HepG2 (cell line): ENCODE results near the gene CNTNAP1. TPM values are rescaled to one million over a fixed set of nuclear protein-coding genes. Genes with fewer than 3 reads are reported as not detected.

Experiments
- FOSL1 ChIP-seq: sonication (generic); formaldehyde crosslinking; IDR thresholded peaks from 2 replicates; pipeline ENCODE4 v1.9.0; 2021; ENCODE audit warnings: missing genetic modification reagents, borderline replicate concordance
- ZEB1 ChIP-seq: IDR thresholded peaks from 2 replicates; pipeline ENCODE4 v1.6.1; 2012; ENCODE audit warnings: mild to moderate bottlenecking, low read depth, inconsistent platforms; ENCODE audit not compliant: insufficient replicate concordance
- microRNA-seq: library from miRNA; unstranded; fragments of <30 nt; microRNA quantifications from one replicate; pipeline ENCODE4, GENCODE V29; 2020
- polyA plus RNA-seq, 8 experiments: library from polyadenylated mRNA; depleted of rRNA in 3 of 8; stranded (reverse) in 7 of 8; unstranded in 1 of 8; fragments of >200 nt; fragmentation: Illumina TruSeq in 4 of 8; extraction: Trizol in 4 of 8; gene quantifications; 2 replicates each; pipeline versions ENCODE4 v1.2.1 to v1.2.3, GENCODE V29; 2011 to 2016; ENCODE audit warnings: low read depth in 4 of 8, missing spikeins in 1 of 8, mixed read lengths in 1 of 8; ENCODE audit not compliant: insufficient read depth in 1 of 8
- small RNA-seq, 3 experiments: library from RNA; depleted of rRNA; stranded (forward); fragments of <200 nt; gene quantifications; one replicate each; pipeline ENCODE3, GENCODE V24; 2012; ENCODE audit warnings: low read depth in 2 of 3, low replicate concordance in 1 of 3; ENCODE audit not compliant: insufficient read length in 3 of 3, insufficient read depth in 2 of 3
- total RNA-seq, 5 experiments: library from RNA; depleted of rRNA; stranded (reverse); fragments of >200 nt; fragmentation: Illumina TruSeq; extraction: Trizol; gene quantifications; 2 replicates each; pipeline ENCODE4 v1.2.3, GENCODE V29; 2016; ENCODE audit warnings: low read depth in 1 of 5

CNTNAP1 gene
- total and polyA plus RNA-seq, 2 of the 13 experiments (the other 11 are each of a cell fraction or from before 2014, with no cell fraction given), result 4.5 to 7.7 TPM

DNA sequence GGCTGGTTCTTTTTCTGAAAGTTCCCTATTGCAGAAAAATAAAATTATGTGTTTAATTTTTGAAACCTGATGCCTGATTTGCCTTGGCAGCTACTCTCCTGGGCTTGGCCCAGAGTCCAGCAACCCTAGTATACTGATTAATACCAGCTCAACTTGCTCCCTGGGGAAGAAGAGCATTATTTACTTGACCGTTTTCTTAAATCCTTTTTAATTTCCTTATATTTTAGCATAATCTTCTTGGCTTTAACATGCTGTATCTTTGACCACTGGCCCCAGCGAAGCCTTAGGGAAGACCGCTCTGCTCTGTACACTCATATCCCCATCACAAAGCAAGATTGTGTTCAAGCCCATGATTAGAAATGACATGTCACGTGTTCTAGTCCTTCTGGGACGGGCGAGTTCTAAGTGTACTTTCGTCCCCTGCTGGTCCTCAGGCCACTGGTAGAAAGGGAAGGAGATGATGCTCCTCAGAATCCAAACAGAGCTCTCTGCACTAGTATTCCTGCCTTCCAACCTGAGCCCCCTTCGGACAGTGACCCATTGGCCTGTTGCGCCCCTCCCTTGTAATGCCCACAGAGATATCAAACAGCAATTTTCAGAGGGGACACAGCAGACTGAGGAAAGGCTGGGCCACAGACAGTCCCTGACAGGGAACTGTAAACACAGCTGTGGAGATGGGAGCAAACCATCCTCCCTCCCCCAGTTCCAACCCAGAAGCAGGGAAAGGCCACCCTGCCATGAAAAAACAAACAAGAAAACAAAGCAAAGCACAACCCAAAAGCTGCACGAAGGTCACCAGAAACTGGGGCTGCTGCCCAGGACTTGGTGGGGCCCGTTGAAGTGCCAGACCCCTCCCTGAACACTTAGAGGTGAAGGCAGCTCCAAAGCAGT is 66.8 kb downstream of the CNTNAP1 start (continued):
- no peak for TF ChIP-seq FOSL1
- TF ChIP-seq ZEB1, result no peak
- TF ChIP-seq, all 625 proteins: peak for 32

Small RNAs within 50 kb of the gene (microRNA-seq; reads per million reads assigned to microRNA genes)
- gene MIR6780A, result 0.85 reads per million

Small RNAs within 50 kb of the gene (small RNA-seq; reads per million reads assigned to genes)
- gene MIR6780A, result 0 reads per million in 3 experiments

Other genes with a start within 250 kb of the CNTNAP1 start
- 15.9 and 27.9 TPM in 2 replicates for gene ATP6V0A1, start 223.7 kb upstream of the CNTNAP1 start, total RNA-seq (2016; rRNA removed; fragmentation: Illumina TruSeq; extraction: Trizol)
- gene ATP6V0A1, start 223.7 kb upstream of the CNTNAP1 start, polyA plus RNA-seq (2011; rRNA removed), result 54.1 and 59.7 TPM in 2 replicates
- gene NAGLU, start 146.3 kb upstream of the CNTNAP1 start, total RNA-seq (2016; rRNA removed; fragmentation: Illumina TruSeq; extraction: Trizol), result 13.1 and 40.1 TPM in 2 replicates
- gene NAGLU, start 146.3 kb upstream of the CNTNAP1 start, polyA plus RNA-seq (2011; rRNA removed), result 28.2 and 29.4 TPM in 2 replicates
- gene HSD17B1, start 129.6 kb upstream of the CNTNAP1 start, total RNA-seq (2016; rRNA removed; fragmentation: Illumina TruSeq; extraction: Trizol), result 0.77 and 0.93 TPM in 2 replicates
- gene HSD17B1, start 129.6 kb upstream of the CNTNAP1 start, polyA plus RNA-seq (2011; rRNA removed), result 0.34 and 0.54 TPM in 2 replicates
- 90.7 and 115 TPM in 2 replicates for gene COASY, start 120.4 kb upstream of the CNTNAP1 start, total RNA-seq (2016; rRNA removed; fragmentation: Illumina TruSeq; extraction: Trizol)
- 125 and 158 TPM in 2 replicates for gene COASY, start 120.4 kb upstream of the CNTNAP1 start, polyA plus RNA-seq (2011; rRNA removed)
- gene MLX, start 115.4 kb upstream of the CNTNAP1 start, total RNA-seq (2016; rRNA removed; fragmentation: Illumina TruSeq; extraction: Trizol), result 38.9 and 40.2 TPM in 2 replicates
- 74.4 and 85.4 TPM in 2 replicates for gene MLX, start 115.4 kb upstream of the CNTNAP1 start, polyA plus RNA-seq (2011; rRNA removed)
- gene PSMC3IP, start 104.8 kb upstream of the CNTNAP1 start, total RNA-seq (2016; rRNA removed; fragmentation: Illumina TruSeq; extraction: Trizol), result 20.1 and 22.4 TPM in 2 replicates
- gene PSMC3IP, start 104.8 kb upstream of the CNTNAP1 start, polyA plus RNA-seq (2011; rRNA removed), result 5.5 and 6.5 TPM in 2 replicates
- 38.2 and 55.8 TPM in 2 replicates for gene RETREG3, start 73.2 kb upstream of the CNTNAP1 start, total RNA-seq (2016; rRNA removed; fragmentation: Illumina TruSeq; extraction: Trizol)
- 47.0 and 50.4 TPM in 2 replicates for gene RETREG3, start 73.2 kb upstream of the CNTNAP1 start, polyA plus RNA-seq (2011; rRNA removed)
- gene TUBG1, start 72.8 kb upstream of the CNTNAP1 start, total RNA-seq (2016; rRNA removed; fragmentation: Illumina TruSeq; extraction: Trizol), result 137 TPM in 2 replicates
- 74.1 and 89.3 TPM in 2 replicates for gene TUBG1, start 72.8 kb upstream of the CNTNAP1 start, polyA plus RNA-seq (2011; rRNA removed)
- 6.6 and 16.0 TPM in 2 replicates for gene TUBG2, start 23.2 kb upstream of the CNTNAP1 start, total RNA-seq (2016; rRNA removed; fragmentation: Illumina TruSeq; extraction: Trizol)
- 42.3 and 48.3 TPM in 2 replicates for gene TUBG2, start 23.2 kb upstream of the CNTNAP1 start, polyA plus RNA-seq (2011; rRNA removed)
- 9.3 and 19.9 TPM in 2 replicates for gene PLEKHH3, start 5.5 kb upstream of the CNTNAP1 start, total RNA-seq (2016; rRNA removed; fragmentation: Illumina TruSeq; extraction: Trizol)
- 6.0 and 7.5 TPM in 2 replicates for gene PLEKHH3, start 5.5 kb upstream of the CNTNAP1 start, polyA plus RNA-seq (2011; rRNA removed)
- 0.20 and 0.29 TPM in 2 replicates for gene CCR10, start 688 bp upstream of the CNTNAP1 start, total RNA-seq (2016; rRNA removed; fragmentation: Illumina TruSeq; extraction: Trizol)
- gene CCR10, start 688 bp upstream of the CNTNAP1 start, polyA plus RNA-seq (2011; rRNA removed), result 0.54 and 0.63 TPM in 2 replicates
- gene EZH1, start 62.5 kb downstream of the CNTNAP1 start, total RNA-seq (2016; rRNA removed; fragmentation: Illumina TruSeq; extraction: Trizol), result 6.0 and 11.6 TPM in 2 replicates
- 24.0 and 24.2 TPM in 2 replicates for gene EZH1, start 62.5 kb downstream of the CNTNAP1 start, polyA plus RNA-seq (2011; rRNA removed)
- gene RAMP2, start 78.7 kb downstream of the CNTNAP1 start, total RNA-seq (2016; rRNA removed; fragmentation: Illumina TruSeq; extraction: Trizol), result 0.74 and 1.4 TPM in 2 replicates
- 5.2 and 7.1 TPM in 2 replicates for gene RAMP2, start 78.7 kb downstream of the CNTNAP1 start, polyA plus RNA-seq (2011; rRNA removed)
- 148 and 161 TPM in 2 replicates for gene VPS25, start 90.9 kb downstream of the CNTNAP1 start, total RNA-seq (2016; rRNA removed; fragmentation: Illumina TruSeq; extraction: Trizol)
- gene VPS25, start 90.9 kb downstream of the CNTNAP1 start, polyA plus RNA-seq (2011; rRNA removed), result 249 and 270 TPM in 2 replicates
- gene WNK4, start 98.1 kb downstream of the CNTNAP1 start, total RNA-seq (2016; rRNA removed; fragmentation: Illumina TruSeq; extraction: Trizol), result 1.5 and 2.7 TPM in 2 replicates
- gene WNK4, start 98.1 kb downstream of the CNTNAP1 start, polyA plus RNA-seq (2011; rRNA removed), result 13.7 and 16.9 TPM in 2 replicates
- 202 and 250 TPM in 2 replicates for gene COA3, start 116.2 kb downstream of the CNTNAP1 start, total RNA-seq (2016; rRNA removed; fragmentation: Illumina TruSeq; extraction: Trizol)
- 130 and 133 TPM in 2 replicates for gene COA3, start 116.2 kb downstream of the CNTNAP1 start, polyA plus RNA-seq (2011; rRNA removed)
- gene CNTD1, start 116.3 kb downstream of the CNTNAP1 start, total RNA-seq (2016; rRNA removed; fragmentation: Illumina TruSeq; extraction: Trizol), result 0.11 TPM in 1 of 2 replicates, not detected in the other
- gene CNTD1, start 116.3 kb downstream of the CNTNAP1 start, polyA plus RNA-seq (2011; rRNA removed), result 0.15 and 0.34 TPM in 2 replicates
- 97.2 and 109 TPM in 2 replicates for gene BECN1, start 141.8 kb downstream of the CNTNAP1 start, total RNA-seq (2016; rRNA removed; fragmentation: Illumina TruSeq; extraction: Trizol)
- 77.1 and 82.1 TPM in 2 replicates for gene BECN1, start 141.8 kb downstream of the CNTNAP1 start, polyA plus RNA-seq (2011; rRNA removed)
- 135 and 202 TPM in 2 replicates for gene PSME3, start 150.9 kb downstream of the CNTNAP1 start, total RNA-seq (2016; rRNA removed; fragmentation: Illumina TruSeq; extraction: Trizol)
- gene PSME3, start 150.9 kb downstream of the CNTNAP1 start, polyA plus RNA-seq (2011; rRNA removed), result 61.5 and 66.3 TPM in 2 replicates
- gene AOC2, start 162.0 kb downstream of the CNTNAP1 start, total RNA-seq (2016; rRNA removed; fragmentation: Illumina TruSeq; extraction: Trizol), result 0.55 and 1.2 TPM in 2 replicates
- gene AOC2, start 162.0 kb downstream of the CNTNAP1 start, polyA plus RNA-seq (2011; rRNA removed), result 3.3 and 5.1 TPM in 2 replicates
- gene AOC3, start 168.7 kb downstream of the CNTNAP1 start, total RNA-seq (2016; rRNA removed; fragmentation: Illumina TruSeq; extraction: Trizol), result 8.7 and 10.4 TPM in 2 replicates
- gene AOC3, start 168.7 kb downstream of the CNTNAP1 start, polyA plus RNA-seq (2011; rRNA removed), result 51.7 and 61.0 TPM in 2 replicates
- 0.56 and 1.7 TPM in 2 replicates for gene G6PC1, start 218.3 kb downstream of the CNTNAP1 start, total RNA-seq (2016; rRNA removed; fragmentation: Illumina TruSeq; extraction: Trizol)
- gene G6PC1, start 218.3 kb downstream of the CNTNAP1 start, polyA plus RNA-seq (2011; rRNA removed), result 37.9 and 127 TPM in 2 replicates